GM12801 (cell line): ENCODE measurements around the gene TOX2.

Experiments used
- TF ChIP-seq, protein P1 (sequence below): IDR thresholded peaks from one replicate; pipeline ENCODE4 v1.5.1; 2011; ENCODE audit warnings: control low read depth; ENCODE audit not compliant: insufficient read length; ENCODE audit errors: extremely low read depth

TOX2 gene

DNA sequence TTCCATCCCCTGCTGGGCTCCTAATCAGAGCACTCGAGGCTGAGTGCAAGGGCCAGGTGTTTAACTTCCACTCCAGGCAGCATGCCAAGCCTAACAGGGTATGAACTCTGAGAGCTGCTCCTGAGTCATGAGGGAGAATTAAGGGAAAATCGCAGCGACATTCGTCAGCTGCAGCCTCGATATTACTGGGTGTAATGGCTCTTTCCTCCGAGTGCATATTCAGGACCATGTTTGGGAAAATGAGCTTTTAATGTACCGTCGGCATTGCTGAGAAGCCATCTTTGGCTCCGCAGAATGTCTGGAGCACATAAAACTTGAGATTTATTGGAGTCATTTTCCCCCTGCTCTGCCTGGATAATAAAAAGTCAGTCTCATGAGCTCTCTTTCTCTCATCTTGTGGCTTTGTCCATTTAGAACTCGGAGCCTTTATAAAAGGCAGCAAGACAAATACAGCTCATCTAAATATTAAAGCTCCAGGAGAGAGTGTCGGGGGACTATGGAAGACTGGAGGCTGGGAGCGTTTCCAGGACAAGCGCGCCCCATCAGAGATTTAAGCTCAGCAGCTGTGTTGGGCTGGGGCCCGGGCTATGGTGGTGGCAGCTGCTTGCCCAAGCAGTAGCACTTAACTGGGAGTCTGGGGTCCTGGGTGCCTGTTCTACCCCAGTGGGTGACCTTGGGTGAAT, 103.7 kb downstream of the TOX2 start:
- TF ChIP-seq, protein P1, sequence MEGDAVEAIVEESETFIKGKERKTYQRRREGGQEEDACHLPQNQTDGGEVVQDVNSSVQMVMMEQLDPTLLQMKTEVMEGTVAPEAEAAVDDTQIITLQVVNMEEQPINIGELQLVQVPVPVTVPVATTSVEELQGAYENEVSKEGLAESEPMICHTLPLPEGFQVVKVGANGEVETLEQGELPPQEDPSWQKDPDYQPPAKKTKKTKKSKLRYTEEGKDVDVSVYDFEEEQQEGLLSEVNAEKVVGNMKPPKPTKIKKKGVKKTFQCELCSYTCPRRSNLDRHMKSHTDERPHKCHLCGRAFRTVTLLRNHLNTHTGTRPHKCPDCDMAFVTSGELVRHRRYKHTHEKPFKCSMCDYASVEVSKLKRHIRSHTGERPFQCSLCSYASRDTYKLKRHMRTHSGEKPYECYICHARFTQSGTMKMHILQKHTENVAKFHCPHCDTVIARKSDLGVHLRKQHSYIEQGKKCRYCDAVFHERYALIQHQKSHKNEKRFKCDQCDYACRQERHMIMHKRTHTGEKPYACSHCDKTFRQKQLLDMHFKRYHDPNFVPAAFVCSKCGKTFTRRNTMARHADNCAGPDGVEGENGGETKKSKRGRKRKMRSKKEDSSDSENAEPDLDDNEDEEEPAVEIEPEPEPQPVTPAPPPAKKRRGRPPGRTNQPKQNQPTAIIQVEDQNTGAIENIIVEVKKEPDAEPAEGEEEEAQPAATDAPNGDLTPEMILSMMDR = no peak

DNA sequence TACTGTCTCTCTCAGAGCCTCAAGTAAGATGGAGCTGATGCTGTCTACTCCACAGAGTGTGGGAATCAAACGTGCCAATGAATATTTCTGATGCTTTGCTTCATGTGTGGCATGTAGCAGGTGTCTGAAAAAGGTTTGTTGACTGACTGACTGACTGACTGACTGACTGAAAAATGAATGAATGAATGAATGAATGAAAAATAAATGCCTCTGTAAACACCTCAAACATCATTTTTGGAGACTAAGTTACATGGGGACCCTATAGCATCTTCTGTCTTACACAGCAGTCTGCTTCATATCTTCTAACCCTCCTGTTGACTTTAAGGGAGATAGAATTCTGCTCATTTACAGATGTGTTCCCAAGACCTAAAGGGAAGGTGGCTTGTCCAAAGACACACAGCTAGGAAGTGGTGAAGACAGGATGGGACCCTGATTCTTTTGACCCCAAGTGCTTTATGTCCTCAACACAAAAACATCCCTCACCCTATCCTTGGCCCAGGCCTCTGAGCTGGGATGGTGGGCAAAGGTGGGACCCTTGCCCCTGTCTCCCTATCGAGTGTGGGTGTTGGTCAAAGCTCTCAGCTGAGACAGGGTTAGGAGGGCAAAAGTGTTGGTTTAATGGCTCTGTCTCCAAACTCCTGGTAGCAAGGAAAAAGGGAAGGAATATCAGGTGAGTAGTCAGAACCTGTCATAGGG, 104.4 kb downstream of the TOX2 start:
- TF ChIP-seq, protein P1 = no peak

DNA sequence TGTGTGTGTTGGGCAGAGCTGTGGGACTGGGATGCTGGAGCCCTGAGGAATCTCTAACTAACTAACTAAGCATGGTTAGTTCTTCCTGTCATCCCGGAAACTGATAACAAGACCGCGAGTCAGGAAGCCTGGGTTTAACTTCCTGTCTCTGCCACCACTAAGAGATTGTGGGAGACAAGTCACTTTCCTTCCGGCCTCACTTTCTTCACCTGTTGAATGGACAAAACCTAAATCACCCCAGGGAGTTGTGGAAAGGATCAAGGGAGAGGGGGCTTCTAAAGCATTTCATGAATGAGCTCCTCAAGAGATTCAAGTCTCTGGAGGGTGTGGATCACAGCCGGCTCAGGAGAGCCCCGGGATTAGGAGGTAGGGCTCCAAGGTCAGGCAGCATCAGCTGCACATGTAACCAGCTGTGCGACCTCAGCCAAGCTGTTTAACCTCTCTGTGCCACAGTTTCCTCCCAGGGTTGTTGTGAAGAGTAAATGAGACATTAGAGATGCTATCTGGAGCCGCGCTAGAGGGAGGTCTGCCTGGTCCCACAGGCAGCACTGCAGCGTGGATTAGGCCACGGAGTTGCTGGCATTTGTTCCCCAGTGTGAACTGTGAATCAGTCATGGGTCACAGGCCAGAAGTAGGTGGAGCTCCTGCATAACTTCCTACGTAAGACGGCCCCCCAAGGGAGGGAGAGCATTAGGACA, 105.1 kb downstream of the TOX2 start:
- TF ChIP-seq, protein P1 = no peak

DNA sequence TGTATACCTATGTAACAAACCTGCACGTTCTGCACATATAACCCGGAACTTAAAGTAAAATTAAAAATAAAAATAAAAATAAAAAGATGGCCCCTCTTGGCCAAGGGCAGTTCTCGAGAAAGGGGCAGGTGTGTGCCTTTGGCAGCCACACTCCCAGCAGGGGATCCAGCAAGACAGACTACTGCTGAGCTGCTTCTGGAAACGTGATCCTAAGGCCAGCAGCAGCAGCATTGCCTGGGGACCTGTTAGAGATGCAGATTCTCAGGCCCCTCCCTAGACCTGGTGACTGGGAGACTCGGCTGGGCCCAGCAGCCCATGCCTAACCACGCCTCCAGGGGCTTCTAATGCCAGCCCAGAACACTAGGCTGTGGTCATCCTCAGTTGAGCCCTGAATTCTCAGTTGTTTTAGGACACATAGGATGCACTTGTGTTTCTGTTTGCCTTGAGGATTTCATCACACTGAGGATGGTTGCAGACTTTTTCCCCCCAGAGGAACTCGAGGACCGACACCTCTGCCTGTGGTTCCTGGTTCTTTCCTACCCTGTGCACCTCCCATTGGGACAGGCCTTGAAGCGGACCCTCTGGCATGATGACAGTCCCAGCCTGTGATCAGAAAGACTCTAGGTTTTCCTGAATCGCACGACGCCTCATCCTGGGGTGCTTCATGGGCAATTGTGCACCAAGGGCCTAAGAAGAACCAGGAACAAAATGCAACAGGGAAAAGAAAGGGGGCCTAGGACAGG, 105.9 kb downstream of the TOX2 start:
- TF ChIP-seq, protein P1 = no peak

DNA sequence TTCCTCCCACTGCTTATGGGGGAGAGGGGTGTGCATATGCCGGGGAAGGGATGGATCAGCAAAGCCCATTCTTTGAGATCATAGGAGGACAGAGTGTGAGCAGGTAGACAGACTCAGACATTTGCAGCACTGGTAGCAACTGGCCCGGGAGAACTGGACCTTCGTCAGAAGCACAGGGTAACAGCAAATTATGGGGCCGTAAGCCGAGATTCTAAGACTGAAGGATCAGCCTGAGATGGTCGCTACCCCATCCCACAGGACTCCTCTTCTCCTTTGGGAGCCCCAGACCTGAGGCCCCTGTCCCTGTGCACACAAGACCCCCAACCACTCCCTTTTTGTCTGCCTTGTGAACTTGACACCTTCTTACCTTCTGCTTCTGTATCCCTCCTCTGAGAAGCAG, 106.5 kb downstream of the TOX2 start:
- TF ChIP-seq, protein P1 = no peak

DNA sequence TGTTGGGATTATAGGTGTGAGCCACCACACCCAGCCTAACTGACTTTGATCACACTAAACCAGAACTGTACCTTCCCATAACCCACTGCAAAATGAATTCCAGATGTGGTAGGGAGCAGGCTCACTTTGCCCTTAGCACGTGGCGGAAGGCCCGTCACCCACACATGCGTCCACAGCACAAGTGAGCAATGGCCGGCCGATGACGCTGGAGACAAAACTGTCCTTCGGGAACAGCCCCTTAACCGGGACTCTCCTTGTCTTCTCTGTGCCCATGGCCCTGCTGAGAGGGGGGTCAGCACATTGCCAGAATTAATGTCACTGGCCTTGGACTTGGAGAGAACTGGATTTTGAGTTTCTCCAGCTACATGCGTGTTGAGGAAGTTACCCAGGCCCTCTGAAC, 107.2 kb downstream of the TOX2 start:
- TF ChIP-seq, protein P1 = no peak

DNA sequence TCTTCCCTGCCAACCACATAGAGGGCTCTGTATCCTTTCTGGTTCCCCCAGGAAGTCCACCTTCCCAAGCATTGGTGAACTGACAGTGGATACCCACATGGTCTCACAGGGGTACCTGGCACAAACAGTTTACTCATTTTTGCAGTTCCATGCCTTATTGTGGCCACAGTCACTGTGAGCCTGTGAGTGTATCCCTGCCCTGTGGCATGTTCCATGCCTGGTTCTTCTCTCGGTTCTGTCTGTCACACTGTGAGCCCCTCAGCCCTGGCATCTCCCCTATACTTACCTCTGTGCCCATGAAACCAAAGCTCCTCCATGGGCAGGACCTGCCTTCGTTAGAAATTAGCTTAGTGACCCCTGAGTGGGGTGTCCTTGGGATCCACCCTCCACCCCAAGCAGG, 107.8 kb downstream of the TOX2 start:
- TF ChIP-seq, protein P1 = no peak
